GM12878 (cell line): Measurements from ENCODE around the gene NYAP1. TPM values are rescaled to one million over a fixed set of nuclear protein-coding genes. Genes with fewer than 3 reads are reported as not detected.

Experiments used
- ATAC-seq: fragments of 200-7000 bp; cut with Tn5 transposase; 3 replicates; pipeline ENCODE4 v1.9.1; 2020; ENCODE audit warnings: mild to moderate bottlenecking, moderate library complexity
- BruUV-seq: library from RNA; stranded (reverse); fragments of 400-500 nt; replicated peaks from 2 replicates; lab custom pipeline; 2021; lab: Mats Ljungman, UMichigan
- CTCF ChIA-PET: fragments of 300-600 bp; sonication (Branson Sonifier 250); formaldehyde crosslinking; extraction: SDS; loops from one replicate; lab custom pipeline; 2021; ENCODE audit warnings: inconsistent platforms; lab: Yijun Ruan, JAX
- POLR2A ChIA-PET: fragments of 350-600 bp; formaldehyde crosslinking; extraction: SDS; loops from one replicate; lab custom pipeline; 2021; ENCODE audit warnings: inconsistent platforms; lab: Charles Lee
- RAD21 ChIA-PET: fragments of 300-600 bp; sonication (Branson Sonifier 250); formaldehyde crosslinking; loops from one replicate; lab custom pipeline; 2023; ENCODE audit warnings: antibody characterized with exemption; ENCODE audit not compliant: unreplicated experiment; lab: Charles Lee
- SMC1A ChIA-PET: fragments of 300-600 bp; sonication (Branson Sonifier 250); formaldehyde crosslinking; loops from one replicate; lab custom pipeline; 2023; ENCODE audit not compliant: unreplicated experiment, uncharacterized antibody; lab: Charles Lee
- DNase-seq: peaks from one replicate; pipeline ENCODE4 v3.0.0-alpha.2; 2011; ENCODE audit warnings: low read depth, low spot score
- FAIRE-seq: peaks from 3 replicates; lab custom pipeline; 2011; peaks lifted over from hg19 to GRCh38; lab: Jason Lieb, UNC
- H2AFZ ChIP-seq: 2 replicates; pipeline ENCODE4 v1.6.0; 2011; ENCODE audit warnings: low read depth, low read length, control low read depth; ENCODE audit not compliant: control insufficient read depth
- H3K27ac ChIP-seq: 2 replicates; pipeline ENCODE4 v1.5.1; 2011; ENCODE audit warnings: control low read depth; ENCODE audit not compliant: control insufficient read depth, insufficient read depth
- H3K27me3 ChIP-seq, 2 experiments: replicated peaks in 1 of 2; 2 replicates each; pipeline versions ENCODE4 v1.6.0 to v1.6.1; 2011; ENCODE audit warnings: low read length in 1 of 2; ENCODE audit not compliant: control insufficient read depth in 2 of 2, insufficient read depth in 2 of 2
- H3K36me3 ChIP-seq, 2 experiments: 2 replicates each; pipeline ENCODE4 v1.5.1; 2011; ENCODE audit warnings: low read length in 1 of 2; ENCODE audit not compliant: control insufficient read depth in 2 of 2, insufficient read depth in 2 of 2
- H3K4me1 ChIP-seq: 2 replicates; pipeline ENCODE4 v1.6.1; 2011; ENCODE audit warnings: mild to moderate bottlenecking, low read length, moderate library complexity, mixed read lengths; ENCODE audit not compliant: control insufficient read depth, insufficient read depth
- H3K4me2 ChIP-seq: 2 replicates; pipeline ENCODE4 v1.6.0; 2011; ENCODE audit warnings: control low read depth; ENCODE audit not compliant: control insufficient read depth, insufficient read depth
- H3K4me3 ChIP-seq: fragments of 200-600 bp; sonication (generic); 2 replicates; pipeline ENCODE4 v1.5.1; 2016
- H3K79me2 ChIP-seq: 2 replicates; pipeline ENCODE4 v1.6.0; 2011; ENCODE audit warnings: low read length; ENCODE audit not compliant: control insufficient read depth, insufficient read depth
- H3K9ac ChIP-seq: 2 replicates; pipeline ENCODE4 v1.8.0; 2011; ENCODE audit warnings: low read length, control low read depth, mixed read lengths; ENCODE audit not compliant: control insufficient read depth, insufficient read depth
- H3K9me3 ChIP-seq: replicated peaks from 3 replicates; pipeline ENCODE4 v1.5.1; 2011; ENCODE audit warnings: mild to moderate bottlenecking, low read length; ENCODE audit not compliant: control insufficient read depth, insufficient read depth
- H4K20me1 ChIP-seq: 2 replicates; pipeline ENCODE4 v1.6.0; 2011; ENCODE audit not compliant: control insufficient read depth, insufficient read depth
- ATF3 ChIP-seq: IDR thresholded peaks from 2 replicates; pipeline ENCODE4 v1.6.1; 2011; ENCODE audit warnings: low read depth, mild to moderate bottlenecking, low read length, moderate library complexity, borderline replicate concordance; ENCODE audit errors: extremely low read depth
- BMI1 ChIP-seq: fragments of 450-650 bp; IDR thresholded peaks from 2 replicates; pipeline ENCODE4 v1.6.1; 2016; ENCODE audit warnings: mild to moderate bottlenecking, moderate library complexity, borderline replicate concordance
- CHD2 ChIP-seq: IDR thresholded peaks from 2 replicates; pipeline ENCODE4 v1.6.1; 2011; ENCODE audit warnings: low read depth, low read length, improper control_type of control experiment, borderline replicate concordance
- ESRRA ChIP-seq: IDR thresholded peaks from 2 replicates; pipeline ENCODE4 v1.6.1; 2012; ENCODE audit warnings: mild to moderate bottlenecking, low read length, improper control_type of control experiment
- HSF1 ChIP-seq: fragments of 150-350 bp; IDR thresholded peaks from 2 replicates; pipeline ENCODE4 v1.6.1; 2014; ENCODE audit warnings: mild to moderate bottlenecking, low read depth, low read length
- LARP7 ChIP-seq: fragments of 450-650 bp; IDR thresholded peaks from 2 replicates; pipeline ENCODE4 v1.6.1; 2017; ENCODE audit warnings: mild to moderate bottlenecking
- MAX ChIP-seq: IDR thresholded peaks from 2 replicates; pipeline ENCODE4 v1.6.1; 2012; ENCODE audit warnings: low read depth, low read length, improper control_type of control experiment
- RELA ChIP-seq: fragments of 450-650 bp; IDR thresholded peaks from 2 replicates; pipeline ENCODE4 v1.8.0; 2014; ENCODE audit warnings: borderline replicate concordance; ENCODE audit not compliant: partially characterized antibody
- SREBF2 ChIP-seq: IDR thresholded peaks from 2 replicates; pipeline ENCODE4 v1.6.1; 2012; ENCODE audit warnings: mild to moderate bottlenecking, low read length
- TCF3 ChIP-seq: IDR thresholded peaks from 2 replicates; pipeline ENCODE4 v1.6.1; 2012; ENCODE audit warnings: low read depth, mild to moderate bottlenecking, low read length, borderline replicate concordance; ENCODE audit not compliant: insufficient read depth
- ZNF384 ChIP-seq: IDR thresholded peaks from 2 replicates; pipeline ENCODE4 v1.6.1; 2012; ENCODE audit warnings: low read depth, mild to moderate bottlenecking, low read length, improper control_type of control experiment, borderline replicate concordance
- WGBS: methylation state at CpG from one replicate; pipeline ENCODE4 v1.1.6; 2016; ENCODE audit warnings: low lambda C conversion rate; ENCODE audit not compliant: insufficient replicate concordance, insufficient coverage; ENCODE audit errors: missing lambda C conversion rate; 5-methylcytosine and 5-hydroxymethylcytosine counted together
- in situ Hi-C: fragments of 300-500 bp; cut with MboI; formaldehyde crosslinking; loops from 9 replicates; pipeline ENCODE4 v1.14.3; 2018; ENCODE audit warnings: mixed read lengths
- intact Hi-C: fragments of 100-400 bp; cut with micrococcal nuclease; formaldehyde crosslinking; loops from one replicate; pipeline ENCODE4 v1.14.2; 2022; ENCODE audit not compliant: unreplicated experiment
- polyA plus RNA-seq, 11 experiments: library from polyadenylated mRNA; depleted of rRNA in 4 of 11; unstranded in 6 of 11; stranded (reverse) in 5 of 11; fragments of >200 nt; fragmentation: Nextera tagmentation in 4 of 11; fragmentation: Illumina TruSeq in 1 of 11; extraction: Ambion mirVana in 4 of 11; extraction: Trizol in 1 of 11; gene quantifications; 1 replicate in 1 of 11; 2 replicates in 10 of 11; pipeline versions ENCODE4 v1.2.1 to v1.2.3, GENCODE V29; 2011 to 2016; ENCODE audit warnings: inconsistent platforms in 2 of 11, missing spikeins in 2 of 11, low read depth in 1 of 11
- total RNA-seq, 4 experiments: library from RNA; depleted of rRNA in 3 of 4; stranded (reverse); fragments of >200 nt in 3 of 4; fragmentation: Illumina TruSeq in 1 of 4; extraction: Trizol in 1 of 4; gene quantifications; 2 replicates each; pipeline versions ENCODE4 v1.2.1 to v1.2.3, GENCODE V29; 2013 to 2021
- TF ChIP-seq, protein P1 (sequence below): fragments of 450-650 bp; formaldehyde crosslinking; IDR thresholded peaks from 2 replicates; pipeline ENCODE4 v1.5.0; 2022; ENCODE audit warnings: mild to moderate bottlenecking, missing genetic modification characterization

Gene NYAP1
- total and polyA plus RNA-seq, 10 of the 15 experiments (the other 5 are each of a cell fraction or from before 2014, with no cell fraction given): 0.04 to 0.28 (median 0.11) TPM; not detected in 6

DNA sequence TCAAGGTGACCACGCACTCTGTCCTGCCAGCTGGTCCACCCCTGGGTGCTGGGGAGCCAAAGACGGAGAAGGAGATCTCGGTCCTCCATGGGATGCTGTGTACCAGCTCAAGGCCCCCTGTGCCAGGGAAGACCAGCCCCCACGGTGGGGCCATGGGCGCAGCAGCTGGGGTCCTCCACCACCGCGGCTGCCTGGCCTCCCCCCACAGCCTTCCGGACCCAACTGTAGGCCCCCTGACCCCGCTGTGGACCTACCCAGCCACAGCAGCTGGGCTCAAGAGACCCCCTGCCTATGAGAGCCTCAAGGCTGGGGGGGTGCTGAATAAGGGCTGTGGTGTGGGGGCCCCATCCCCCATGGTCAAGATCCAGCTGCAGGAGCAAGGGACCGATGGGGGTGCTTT, 5.4 kb downstream of the NYAP1 start:
- Histone ChIP-seq H4K20me1 (no peaks in the 10 kb centered on the region), H2AFZ (no peak overlapping the region), H3K4me2 (no peak overlapping the region), H3K27ac (no peak overlapping the region), H3K9ac (no peak overlapping the region), H3K9me3 (no peaks in the 10 kb centered on the region), H3K4me3 (no peak overlapping the region), H3K27me3 (no peaks in the 10 kb centered on the region), H3K79me2 (no peaks in the 10 kb centered on the region), H3K4me1 (0 out of 2 replicates have a peak, but pooled peaks cover 4% of the 10 kb centered on the region), H3K36me3 (no peaks in the 10 kb centered on the region)
- FAIRE-seq (no peak), ATAC-seq (no peak), DNase-seq (no peak)
- ChIA-PET RAD21 (no interaction called here), SMC1A (no interaction called here), CTCF (no interaction called here), POLR2A (no interaction called here)
- TF ChIP-seq MAX (no peak), TCF3 (no peak), SREBF2 (no peak), ZNF384 (no peak), RELA (no peak)
- in situ Hi-C loops: no loop called here
- BruUV-seq: no TSS peak
- intact Hi-C loops: no loop called here
- 74% methylated on average over 8 of the region's 10 CpGs for WGBS

GRCh38 chr7:100489824-100490223, 6.1 kb downstream of the NYAP1 start:
- SMC1A ChIA-PET: no interaction called here
- Histone ChIP-seq H3K27ac (no peak overlapping the region), H3K4me1 (0 out of 2 replicates have a peak, but pooled peaks cover 4% of the 10 kb centered on the region), H3K4me2 (no peak overlapping the region), H3K9me3 (no peaks in the 10 kb centered on the region), H3K79me2 (no peaks in the 10 kb centered on the region), H3K4me3 (no peak overlapping the region), H3K36me3 (no peaks in the 10 kb centered on the region), H4K20me1 (no peaks in the 10 kb centered on the region), H3K27me3 (no peaks in the 10 kb centered on the region), H2AFZ (no peak overlapping the region), H3K9ac (no peak overlapping the region)
- ATAC-seq: peak; percentile 74
- BruUV-seq: no TSS peak
- intact Hi-C loops (no loop called here), in situ Hi-C loops (no loop called here)
- WGBS: 17% methylated on average over 7 of the region's 9 CpGs
- FAIRE-seq: peak; percentile 89
- CTCF ChIA-PET: interaction anchor here (1.0 kb wide), 1 partner anchor 70 kb away, joined by 4 read pairs; no protein-coding TSS in a partner anchor
- no peak for DNase-seq
- RAD21 ChIA-PET: no interaction called here
- POLR2A ChIA-PET: interaction anchor here (0.9 kb wide), 1 partner anchor 96 kb away, joined by 3 read pairs; the partner anchor contains the start of genes FBXO24 and LRCH4
- TF ChIP-seq HSF1 (no peak), ESRRA (no peak), BMI1 (peak; percentile 97), LARP7 (no peak), ATF3 (no peak), CHD2 (no peak)
- TF ChIP-seq, protein P1, sequence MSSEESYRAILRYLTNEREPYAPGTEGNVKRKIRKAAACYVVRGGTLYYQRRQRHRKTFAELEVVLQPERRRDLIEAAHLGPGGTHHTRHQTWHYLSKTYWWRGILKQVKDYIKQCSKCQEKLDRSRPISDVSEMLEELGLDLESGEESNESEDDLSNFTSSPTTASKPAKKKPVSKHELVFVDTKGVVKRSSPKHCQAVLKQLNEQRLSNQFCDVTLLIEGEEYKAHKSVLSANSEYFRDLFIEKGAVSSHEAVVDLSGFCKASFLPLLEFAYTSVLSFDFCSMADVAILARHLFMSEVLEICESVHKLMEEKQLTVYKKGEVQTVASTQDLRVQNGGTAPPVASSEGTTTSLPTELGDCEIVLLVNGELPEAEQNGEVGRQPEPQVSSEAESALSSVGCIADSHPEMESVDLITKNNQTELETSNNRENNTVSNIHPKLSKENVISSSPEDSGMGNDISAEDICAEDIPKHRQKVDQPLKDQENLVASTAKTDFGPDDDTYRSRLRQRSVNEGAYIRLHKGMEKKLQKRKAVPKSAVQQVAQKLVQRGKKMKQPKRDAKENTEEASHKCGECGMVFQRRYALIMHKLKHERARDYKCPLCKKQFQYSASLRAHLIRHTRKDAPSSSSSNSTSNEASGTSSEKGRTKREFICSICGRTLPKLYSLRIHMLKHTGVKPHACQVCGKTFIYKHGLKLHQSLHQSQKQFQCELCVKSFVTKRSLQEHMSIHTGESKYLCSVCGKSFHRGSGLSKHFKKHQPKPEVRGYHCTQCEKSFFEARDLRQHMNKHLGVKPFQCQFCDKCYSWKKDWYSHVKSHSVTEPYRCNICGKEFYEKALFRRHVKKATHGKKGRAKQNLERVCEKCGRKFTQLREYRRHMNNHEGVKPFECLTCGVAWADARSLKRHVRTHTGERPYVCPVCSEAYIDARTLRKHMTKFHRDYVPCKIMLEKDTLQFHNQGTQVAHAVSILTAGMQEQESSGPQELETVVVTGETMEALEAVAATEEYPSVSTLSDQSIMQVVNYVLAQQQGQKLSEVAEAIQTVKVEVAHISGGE: no peak
